Karpas-422 (cell line): ENCODE data around the gene TMC8. TPM values are rescaled to one million over a fixed set of nuclear protein-coding genes. Genes with fewer than 3 reads are reported as not detected.
"Not testable (repeated sequence)": the region's sequence is repeated elsewhere in the genome, so short reads cannot be mapped to it uniquely, and the experiment has no call there.

ENCODE experiments used
- DNase-seq: peaks from one replicate; pipeline ENCODE4 v3.0.0-alpha.2; 2015
- H2AFZ ChIP-seq: fragments of 200-600 bp; sonication (generic); 2 replicates; pipeline ENCODE4 v1.6.1; 2014; ENCODE audit warnings: antibody characterized with exemption, low read length, mixed read lengths
- H3K27ac ChIP-seq: fragments of 200-600 bp; sonication (generic); 2 replicates; pipeline ENCODE4 v1.5.1; 2014; ENCODE audit warnings: mild to moderate bottlenecking, low read length, moderate library complexity
- H3K27me3 ChIP-seq: fragments of 200-600 bp; sonication (generic); 2 replicates; pipeline ENCODE4 v1.6.1; 2014; ENCODE audit warnings: low read length, mixed read lengths
- H3K36me3 ChIP-seq: fragments of 200-600 bp; sonication (generic); 2 replicates; pipeline ENCODE4 v1.6.1; 2014; ENCODE audit warnings: low read length, mixed read lengths; ENCODE audit not compliant: insufficient read depth
- H3K4me1 ChIP-seq: fragments of 200-600 bp; sonication (generic); 2 replicates; pipeline ENCODE4 v1.6.1; 2014; ENCODE audit warnings: mild to moderate bottlenecking, low read length, mixed read lengths
- H3K4me2 ChIP-seq: fragments of 200-600 bp; sonication (generic); 2 replicates; pipeline ENCODE4 v1.6.1; 2014; ENCODE audit warnings: low read length, low read depth, mild to moderate bottlenecking; ENCODE audit not compliant: poor library complexity, severe bottlenecking
- H3K4me3 ChIP-seq: fragments of 200-600 bp; sonication (generic); 2 replicates; pipeline ENCODE4 v1.5.1; 2014; ENCODE audit warnings: mild to moderate bottlenecking, antibody characterized with exemption, low read length, mixed read lengths
- H3K79me2 ChIP-seq: fragments of 200-600 bp; sonication (generic); 2 replicates; pipeline ENCODE4 v1.6.1; 2014; ENCODE audit warnings: mild to moderate bottlenecking, low read length, mixed read lengths
- H3K9ac ChIP-seq: fragments of 200-600 bp; sonication (generic); 2 replicates; pipeline ENCODE4 v1.6.0; 2014; ENCODE audit warnings: low read length
- H3K9me2 ChIP-seq: fragments of 200-600 bp; sonication (generic), shearing (Covaris generic); replicated peaks from 2 replicates; pipeline ENCODE4 v1.6.0; 2014; ENCODE audit warnings: mild to moderate bottlenecking, low read length, moderate library complexity; ENCODE audit not compliant: insufficient read depth
- H3K9me3 ChIP-seq: fragments of 300-700, 200-600 bp; sonication (generic); 2 replicates; pipeline ENCODE4 v1.6.1; 2014; ENCODE audit warnings: low read length, mixed read lengths
- H4K20me1 ChIP-seq: fragments of 200-600 bp; sonication (generic); 2 replicates; pipeline ENCODE4 v1.6.1; 2014; ENCODE audit warnings: mild to moderate bottlenecking, antibody characterized with exemption, low read length, low read depth; ENCODE audit not compliant: insufficient read depth
- total RNA-seq: library from RNA; depleted of rRNA; stranded (reverse); fragments of >200 nt; shearing (Covaris generic); gene quantifications from 2 replicates; pipeline ENCODE4 v1.2.3, GENCODE V29; 2014; ENCODE audit warnings: low replicate concordance

Gene TMC8
- total RNA-seq, 1 experiment from 2014 or later = 57.9 TPM

DNA sequence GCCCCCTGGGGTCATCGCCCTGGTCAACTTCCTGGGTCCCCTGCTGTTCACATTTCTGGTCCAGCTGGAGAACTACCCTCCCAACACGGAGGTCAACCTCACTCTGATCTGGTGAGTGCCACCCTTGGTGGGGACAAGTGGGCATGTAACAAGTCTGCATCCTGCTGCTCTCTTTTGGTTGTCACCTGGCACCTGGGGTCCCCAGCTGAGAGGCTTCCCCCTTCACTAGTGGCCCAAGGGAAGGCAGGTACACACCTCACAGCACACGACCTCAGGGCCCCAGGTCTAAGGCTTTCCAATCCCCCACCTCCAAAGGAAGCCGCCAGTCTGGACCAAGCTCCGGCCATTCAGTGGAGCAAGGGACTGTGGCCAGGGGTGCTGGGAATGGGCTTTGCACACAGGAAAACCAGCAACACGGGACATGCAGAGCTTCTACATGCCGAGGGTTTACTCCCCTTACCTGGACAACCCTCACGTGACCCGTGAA lies 4.4 kb downstream of the TMC8 start:
- no peak overlapping the region for H3K27ac ChIP-seq
- no peaks in the 10 kb centered on the region for H3K9me3 ChIP-seq
- H3K36me3 ChIP-seq = peaks cover 22% of the 10 kb centered on the region
- H3K27me3 ChIP-seq = no peaks in the 10 kb centered on the region
- H3K9ac ChIP-seq = no peak overlapping the region
- peaks cover 56% of the 10 kb centered on the region for H3K4me1 ChIP-seq
- no peak overlapping the region for H3K4me2 ChIP-seq
- no peak for DNase-seq
- no peak overlapping the region for H2AFZ ChIP-seq
- H3K79me2 ChIP-seq = peaks cover 19% of the 10 kb centered on the region
- H3K9me2 ChIP-seq = no peaks in the 10 kb centered on the region
- H4K20me1 ChIP-seq = no peaks in the 10 kb centered on the region
- H3K4me3 ChIP-seq = no peak overlapping the region

- Histone ChIP-seq H3K9me3 (no peaks in the 10 kb centered on the region), H3K27ac (no peak overlapping the region), H3K9me2 (no peaks in the 10 kb centered on the region), H3K27me3 (no peaks in the 10 kb centered on the region), H3K4me2 (no peak overlapping the region), H3K4me1 (peaks cover 46% of the 10 kb centered on the region), H4K20me1 (no peaks in the 10 kb centered on the region), H3K79me2 (peaks cover 16% of the 10 kb centered on the region), H3K9ac (no peak overlapping the region), H3K4me3 (no peak overlapping the region), H3K36me3 (peaks cover 22% of the 10 kb centered on the region), H2AFZ (no peak overlapping the region)
- no peak for DNase-seq
These were observed 5.4 kb downstream of the TMC8 start for GRCh38 chr17:78135858-78136500.

GRCh38 chr17:78137392-78138203 lies 7.0 kb downstream of the TMC8 start:
- Histone ChIP-seq H4K20me1 (peaks cover 13% of the 10 kb centered on the region), H3K9me3 (no peaks in the 10 kb centered on the region), H2AFZ (no peak overlapping the region), H3K27ac (peak overlapping the region; percentile 58), H3K4me2 (peak overlapping the region; percentile 19), H3K79me2 (peaks cover 4% of the 10 kb centered on the region; the same call in 1 of the 2 replicates), H3K4me3 (no peak overlapping the region), H3K4me1 (peaks cover 38% of the 10 kb centered on the region), H3K27me3 (no peaks in the 10 kb centered on the region), H3K9ac (peak overlapping the region; percentile 24), H3K36me3 (peaks cover 31% of the 10 kb centered on the region), H3K9me2 (no peaks in the 10 kb centered on the region)
- peak; percentile 84 for DNase-seq

GRCh38 chr17:78138204-78139060 lies 7.9 kb downstream of the TMC8 start:
- Histone ChIP-seq H3K9me2 (no peaks in the 10 kb centered on the region), H3K79me2 (0 out of 2 replicates have a peak, but pooled peaks cover under 1% of the 10 kb centered on the region), H3K9me3 (no peaks in the 10 kb centered on the region), H3K4me1 (peaks cover 29% of the 10 kb centered on the region), H4K20me1 (peaks cover 15% of the 10 kb centered on the region), H3K27ac (no peak overlapping the region; the same call in 1 of the 2 replicates), H3K4me3 (no peak overlapping the region), H3K27me3 (no peaks in the 10 kb centered on the region), H3K36me3 (peaks cover 30% of the 10 kb centered on the region), H3K9ac (no peak overlapping the region), H3K4me2 (no peak overlapping the region), H2AFZ (no peak overlapping the region)
- DNase-seq = peak; percentile 52

DNA sequence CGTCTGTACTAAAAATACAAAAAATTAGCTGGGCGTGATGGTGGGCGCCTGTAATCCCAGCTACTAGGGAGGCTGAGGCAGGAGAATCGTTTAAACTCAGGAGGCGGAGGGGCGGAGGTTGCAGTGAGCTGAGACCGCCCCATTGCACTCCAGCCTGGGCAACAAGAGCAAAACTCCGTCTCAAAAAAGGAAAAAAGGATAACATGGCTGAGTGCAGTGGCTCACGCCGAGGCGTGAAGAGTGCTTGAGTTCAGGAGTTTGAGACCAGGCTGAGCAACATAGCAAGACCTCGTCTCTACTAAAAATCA lies 9.2 kb downstream of the TMC8 start:
- peaks cover 15% of the 10 kb centered on the region for H4K20me1 ChIP-seq
- peaks cover 20% of the 10 kb centered on the region for H3K36me3 ChIP-seq
- not testable (repeated sequence) for H2AFZ ChIP-seq, H3K27ac ChIP-seq, H3K9ac ChIP-seq, H3K9me3 ChIP-seq, H3K4me2 ChIP-seq, H3K9me2 ChIP-seq, DNase-seq, H3K4me3 ChIP-seq, H3K79me2 ChIP-seq, H3K27me3 ChIP-seq
- peaks cover 20% of the 10 kb centered on the region for H3K4me1 ChIP-seq

DNA sequence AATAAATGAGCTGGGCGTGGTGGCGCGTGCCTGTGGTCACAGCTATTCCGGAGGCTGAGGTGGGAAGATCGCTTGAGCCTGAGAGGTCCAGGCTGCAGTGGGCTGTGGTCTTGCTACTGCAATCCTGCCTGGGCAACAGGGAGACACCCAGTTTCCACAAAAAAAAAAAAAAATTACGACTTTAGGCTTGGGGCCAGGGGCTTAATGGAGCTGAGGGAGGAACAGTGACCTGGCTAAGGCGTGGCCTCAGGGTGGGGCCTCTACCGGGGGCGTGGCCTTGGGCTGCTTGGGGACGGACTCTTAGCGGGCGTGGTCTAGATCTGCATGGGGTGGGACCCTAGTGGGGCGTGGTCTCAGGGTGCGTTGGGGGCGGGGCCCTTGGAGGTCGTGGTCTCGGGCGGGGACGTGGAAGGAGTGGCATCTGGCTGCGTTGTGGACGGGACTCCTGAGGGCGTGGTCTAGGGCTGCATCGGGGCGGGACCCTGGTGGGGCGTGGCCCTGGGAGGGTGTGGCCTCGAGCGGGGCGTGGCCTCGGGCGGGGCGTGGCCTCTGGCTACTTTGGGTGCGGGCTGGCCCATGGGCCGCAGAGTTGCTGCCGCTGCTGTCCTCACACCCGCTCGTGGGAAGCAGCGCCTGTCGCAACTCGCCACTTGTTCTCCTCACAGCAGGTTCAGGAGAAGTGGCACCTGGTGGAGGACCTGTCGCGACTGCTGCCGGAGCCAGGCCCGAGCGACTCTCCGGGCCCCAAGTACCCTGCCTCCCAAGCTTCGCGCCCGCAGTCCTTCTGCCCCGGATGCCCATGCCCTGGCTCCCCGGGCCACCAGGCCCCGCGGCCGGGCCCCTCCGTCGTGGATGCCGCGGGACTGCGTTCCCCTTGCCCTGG lies 9.8 kb downstream of the TMC8 start:
- Histone ChIP-seq H3K79me2 (no peaks in the 10 kb centered on the region), H3K36me3 (peaks cover 14% of the 10 kb centered on the region), H4K20me1 (peaks cover 15% of the 10 kb centered on the region), H3K4me3 (no peak overlapping the region), H3K9me2 (no peaks in the 10 kb centered on the region), H3K27ac (no peak overlapping the region), H3K27me3 (no peaks in the 10 kb centered on the region), H3K9me3 (no peaks in the 10 kb centered on the region), H3K9ac (no peak overlapping the region), H3K4me1 (peaks cover 20% of the 10 kb centered on the region), H2AFZ (no peak overlapping the region), H3K4me2 (no peak overlapping the region)
- peak; percentile 100 for DNase-seq

DNA sequence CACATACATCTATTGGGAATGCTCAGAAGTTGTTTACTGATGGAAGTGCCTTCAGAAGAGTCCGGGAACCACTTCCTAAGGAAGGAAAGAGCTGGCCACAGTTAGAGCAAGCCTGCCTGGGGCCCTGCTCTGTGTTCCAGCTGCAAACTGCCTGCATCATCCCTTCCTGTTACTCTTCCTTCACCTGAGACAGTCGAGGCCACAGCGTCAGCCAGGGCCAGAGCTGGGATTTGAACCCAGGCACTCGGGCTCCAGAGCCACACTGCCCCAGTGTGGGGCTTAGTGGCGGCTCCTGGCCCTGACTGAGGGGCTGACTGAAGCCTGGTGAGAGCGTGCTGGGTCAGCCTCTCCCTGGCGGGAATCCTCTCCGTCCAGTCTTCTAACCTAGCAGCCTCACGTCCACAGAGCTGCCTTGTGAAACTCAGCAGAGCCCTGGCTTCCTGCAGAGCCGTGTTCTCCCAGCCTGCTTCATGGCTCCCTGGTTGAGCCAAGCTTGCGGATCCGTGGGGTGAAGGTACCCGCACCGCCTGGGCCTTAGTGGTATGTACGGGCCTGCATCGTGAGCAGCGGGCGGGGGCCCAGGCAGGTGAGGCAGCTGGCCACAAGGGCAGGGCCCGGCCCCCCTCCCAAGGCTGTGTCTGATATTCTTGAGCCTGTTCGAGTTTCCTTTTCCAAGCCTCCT lies 11.0 kb downstream of the TMC8 start:
- peaks cover 13% of the 10 kb centered on the region for H3K4me1 ChIP-seq
- H3K36me3 ChIP-seq = peaks cover 9% of the 10 kb centered on the region
- no peaks in the 10 kb centered on the region for H3K79me2 ChIP-seq
- no peak overlapping the region for H2AFZ ChIP-seq
- no peak for DNase-seq
- H3K27me3 ChIP-seq = no peaks in the 10 kb centered on the region
- H3K4me2 ChIP-seq = no peak overlapping the region
- H3K4me3 ChIP-seq = no peak overlapping the region
- H3K27ac ChIP-seq = no peak overlapping the region
- no peak overlapping the region for H3K9ac ChIP-seq
- H3K9me2 ChIP-seq = no peaks in the 10 kb centered on the region
- H3K9me3 ChIP-seq = no peaks in the 10 kb centered on the region
- H4K20me1 ChIP-seq = peaks cover 15% of the 10 kb centered on the region
